Pancreas (tissue), 10 donors: ENCODE results near the gene DDIT4. TPM values are rescaled to one million over a fixed set of nuclear protein-coding genes. Genes with fewer than 3 reads are reported as not detected.

Source experiments
- ATAC-seq, 4 donors: fragments of 200-7000 bp; cut with Tn5 transposase; one replicate each; pipeline versions ENCODE4 v1.8.0 to v1.9.1; 2020; ENCODE audit warnings: mild to moderate bottlenecking in 4 of 4, moderate library complexity in 4 of 4
- DNase-seq, 6 donors: peaks; one replicate each; pipeline ENCODE4 v3.0.0-alpha.2; 2020
- FAIRE-seq: peaks from 2 replicates; lab custom pipeline; 2012; peaks lifted over from hg19 to GRCh38; lab: Jason Lieb, UNC
- H3K27ac ChIP-seq, 4 donors: fragments of 200-600 bp; sonication (generic); 1 replicate in 3 of 4; 2 replicates in 1 of 4; pipeline versions ENCODE4 v1.5.0 to v1.8.0; 2020
- H3K27me3 ChIP-seq, 4 donors: fragments of 200-600 bp; one replicate each; pipeline ENCODE4 v1.8.0; 2021
- H3K36me3 ChIP-seq, 3 donors: fragments of 200-600 bp; sonication (generic) in 1 of 3; one replicate each; pipeline versions ENCODE4 v1.5.0 to v1.8.0; 2020 to 2021
- H3K4me1 ChIP-seq, 3 donors: fragments of 200-600 bp; one replicate each; pipeline ENCODE4 v1.8.0; 2021
- H3K4me3 ChIP-seq, 4 donors: fragments of 200-600 bp; sonication (generic) in 2 of 4; one replicate each; pipeline versions ENCODE4 v1.5.0 to v1.8.0; 2020 to 2021
- H3K9me3 ChIP-seq, 4 donors: fragments of 200-600 bp; one replicate each; pipeline ENCODE4 v1.8.0; 2021
- WGBS, 2 donors: extraction: QIAGEN DNeasy Blood & Tissue Kit; methylation state at CpG; one replicate each; pipeline ENCODE4 v1.1.7; 2013; 5-methylcytosine and 5-hydroxymethylcytosine counted together
- intact Hi-C, 3 donors: fragments of 100-400 bp; cut with DNase I; formaldehyde crosslinking; loops; one replicate each; pipeline versions ENCODE4 v1.11.1 to v1.14.2; 2022
- polyA plus RNA-seq, 2 donors: library from polyadenylated mRNA; stranded (reverse); fragments of 200-250 nt; gene quantifications; one replicate each; pipeline ENCODE4 v1.2.3, GENCODE V29; 2013
- total RNA-seq, 6 donors: library from RNA; stranded (reverse); fragmentation: NEBNext Ultra II Directional in 4 of 6; extraction: Animal tissue kit (Norgen Biotek cat#: 25700) in 4 of 6; gene quantifications; one replicate each; pipeline versions ENCODE4 v1.2.1 to v1.2.4, GENCODE V29; 2021 to 2023
- TF ChIP-seq, protein P1 (sequence below), 4 donors: fragments of 200-600 bp; sonication (generic) in 3 of 4; IDR thresholded peaks; one replicate each; pipeline versions ENCODE4 v1.5.0 to v1.8.0; 2021; ENCODE audit warnings: antibody characterized with exemption in 4 of 4
- donor health status: healthy with polysubstance abuse.
- donor health status: DM: no; HTN: no; CAD: no; lungs with moderate emphysema.
- donor health status: DM: no; HTN: no; CAD: no.
- donor health status: control.
- donor health status: control.
- donor health status: Bipolar disorder and iron deficiency.
- donor health status: DM: yes; HTN: yes; CAD: no.
- donor health status: DM: no; HTN: no; CAD: no.
- donor health status: DM: no; HTN: no; CAD: no.
- donor health status: DM: yes; HTN: yes; CAD: no.

DDIT4 gene
- total and polyA plus RNA-seq, 8 donors = 61.6 to 1,144 (median 215) TPM

DNA sequence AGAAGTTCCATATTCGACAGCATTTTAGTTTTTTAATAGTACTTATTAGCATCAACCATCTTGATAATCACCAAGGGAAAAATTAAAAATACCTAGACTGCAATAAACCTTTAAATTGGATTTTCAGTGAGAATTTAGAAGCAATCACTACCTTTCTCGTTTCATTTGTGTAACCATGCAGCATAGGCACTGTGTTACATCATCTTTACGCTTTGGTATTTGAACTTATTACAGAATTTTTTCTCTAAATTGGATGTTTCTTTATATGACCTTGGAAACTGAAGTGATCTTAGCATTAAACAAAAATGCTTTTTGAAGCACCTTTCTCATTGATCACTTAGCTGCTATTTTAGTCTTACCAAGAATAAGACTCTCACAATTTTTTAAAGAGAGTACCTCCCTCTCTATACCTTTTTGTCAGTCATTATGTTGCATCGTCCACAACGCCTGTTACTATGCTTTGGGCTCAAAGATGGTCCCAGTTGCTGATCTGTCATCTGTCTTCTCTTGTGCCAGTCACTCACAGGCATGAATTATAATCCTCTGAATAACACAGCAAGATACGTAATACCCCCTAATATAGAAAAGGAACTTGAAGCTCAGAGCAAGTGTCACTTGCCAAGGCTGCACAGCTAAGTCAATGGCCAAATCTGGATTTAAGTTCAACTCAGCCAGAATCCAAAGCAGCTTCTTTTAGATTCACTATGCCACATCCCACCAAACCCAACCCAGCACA lies 38.0 kb upstream of the DDIT4 start:
- no peak overlapping the region for H3K4me3 ChIP-seq
- peaks cover 23 to 44% (median 27%) of the 10 kb centered on the region in 3 donors for H3K4me1 ChIP-seq
- no peaks in the 10 kb centered on the region for H3K9me3 ChIP-seq
- FAIRE-seq (no peak), DNase-seq (no peak), ATAC-seq (no peak)
- H3K27ac ChIP-seq = peak overlapping the region in 2 of 4 donors; percentile 11 to 85
- peaks cover 6 to 37% (median 16%) of the 10 kb centered on the region in 3 donors for H3K36me3 ChIP-seq
- intact Hi-C loops = loop anchor here in 1 of 3 donors (10.0 kb wide), 1 partner anchor 99 kb away; no protein-coding TSS in a partner anchor
- 90 to 93% methylated on average over 6 of the region's 6 CpGs for WGBS, 2 donors
- TF ChIP-seq, protein P1, sequence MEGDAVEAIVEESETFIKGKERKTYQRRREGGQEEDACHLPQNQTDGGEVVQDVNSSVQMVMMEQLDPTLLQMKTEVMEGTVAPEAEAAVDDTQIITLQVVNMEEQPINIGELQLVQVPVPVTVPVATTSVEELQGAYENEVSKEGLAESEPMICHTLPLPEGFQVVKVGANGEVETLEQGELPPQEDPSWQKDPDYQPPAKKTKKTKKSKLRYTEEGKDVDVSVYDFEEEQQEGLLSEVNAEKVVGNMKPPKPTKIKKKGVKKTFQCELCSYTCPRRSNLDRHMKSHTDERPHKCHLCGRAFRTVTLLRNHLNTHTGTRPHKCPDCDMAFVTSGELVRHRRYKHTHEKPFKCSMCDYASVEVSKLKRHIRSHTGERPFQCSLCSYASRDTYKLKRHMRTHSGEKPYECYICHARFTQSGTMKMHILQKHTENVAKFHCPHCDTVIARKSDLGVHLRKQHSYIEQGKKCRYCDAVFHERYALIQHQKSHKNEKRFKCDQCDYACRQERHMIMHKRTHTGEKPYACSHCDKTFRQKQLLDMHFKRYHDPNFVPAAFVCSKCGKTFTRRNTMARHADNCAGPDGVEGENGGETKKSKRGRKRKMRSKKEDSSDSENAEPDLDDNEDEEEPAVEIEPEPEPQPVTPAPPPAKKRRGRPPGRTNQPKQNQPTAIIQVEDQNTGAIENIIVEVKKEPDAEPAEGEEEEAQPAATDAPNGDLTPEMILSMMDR (IDR thresholded peaks at IDR 0.05) = no peak
- H3K27me3 ChIP-seq = no peaks in the 10 kb centered on the region

DNA sequence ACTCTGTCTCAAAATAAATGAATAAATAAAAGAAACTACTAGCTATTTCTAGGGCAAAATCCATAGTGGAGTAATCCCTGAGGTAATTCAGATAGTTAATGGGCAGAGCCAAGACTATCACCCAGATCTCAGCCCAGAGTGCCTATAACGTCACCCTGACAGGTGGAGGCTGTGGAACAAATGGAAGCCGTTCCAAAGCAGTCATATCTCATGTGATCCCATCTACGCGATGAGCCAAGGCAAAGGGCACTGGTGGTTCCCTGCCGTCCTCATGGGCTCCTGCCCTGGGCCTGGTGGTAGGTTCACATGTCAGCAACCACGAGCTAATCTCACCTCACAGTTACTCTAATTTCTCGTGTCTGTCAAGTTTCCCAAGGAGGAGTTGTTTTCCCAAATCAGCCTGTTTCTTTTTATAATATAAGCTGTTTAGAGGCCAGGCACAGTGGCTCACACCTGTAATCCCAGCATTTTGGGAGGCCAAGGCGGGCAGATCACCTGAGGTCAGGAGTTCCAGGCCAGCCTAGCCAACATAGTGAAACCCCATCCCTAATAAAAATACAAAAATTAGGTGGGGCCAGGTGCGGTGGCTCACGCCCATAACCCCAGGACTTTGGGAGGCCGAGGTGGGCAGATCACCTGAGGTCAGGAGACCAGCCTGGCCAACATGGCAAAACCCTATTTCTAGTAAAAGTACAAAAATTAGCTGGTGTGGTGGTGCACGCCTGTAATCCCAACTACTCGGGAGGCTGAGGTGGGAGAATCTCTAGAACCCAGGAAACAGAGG lies 35.1 kb upstream of the DDIT4 start:
- ATAC-seq (peak; percentile 50 to 83 (median 74)), FAIRE-seq (no peak)
- no peaks in the 10 kb centered on the region for H3K9me3 ChIP-seq

DNA sequence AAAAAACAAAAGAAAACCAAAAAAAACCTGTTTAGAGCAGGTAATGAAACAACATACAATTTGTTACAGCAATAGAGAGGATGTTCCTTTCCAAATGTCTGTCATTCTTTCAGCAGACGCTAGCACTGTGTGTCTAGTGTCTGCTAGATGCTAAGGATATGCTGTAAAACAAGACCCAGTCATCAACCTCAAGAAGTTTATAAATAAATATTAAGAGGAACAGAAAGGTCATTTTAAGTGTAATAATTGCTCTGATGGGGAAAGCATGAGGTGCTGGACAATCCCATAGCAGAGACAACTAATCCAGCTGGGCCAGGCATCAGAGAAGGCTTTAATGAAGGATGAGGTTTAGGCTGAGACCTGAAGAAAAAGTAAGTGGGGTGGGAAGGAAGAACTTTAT lies 34.3 kb upstream of the DDIT4 start:
- H3K4me1 ChIP-seq = peaks cover 4 to 28% (median 14%) of the 10 kb centered on the region in 3 donors
- no peak for ATAC-seq
- H3K27ac ChIP-seq = no peak overlapping the region
- no peak for FAIRE-seq
- H3K27me3 ChIP-seq = no peaks in the 10 kb centered on the region
- no peak overlapping the region for H3K4me3 ChIP-seq
- no peak for DNase-seq
- 37 to 97% methylated on average over 1 of the region's 1 CpG for WGBS, 2 donors
- TF ChIP-seq, protein P1 (IDR thresholded peaks at IDR 0.05) = no peak
- H3K36me3 ChIP-seq = peaks cover 0 to 11% (median 7%) of the 10 kb centered on the region in 3 donors
- intact Hi-C loops = loop anchor here in 1 of 3 donors (10.0 kb wide), 1 partner anchor 95 kb away; no protein-coding TSS in a partner anchor
- H3K9me3 ChIP-seq = no peaks in the 10 kb centered on the region

More for the DNA sequence above, 35.1 kb upstream of the DDIT4 start:
- Histone ChIP-seq H3K4me1 (peaks cover 6 to 30% (median 13%) of the 10 kb centered on the region in 3 donors), H3K4me3 (no peak overlapping the region), H3K36me3 (peaks cover 0 to 20% (median 14%) of the 10 kb centered on the region in 3 donors), H3K27ac (peak overlapping the region; percentile 35 to 74 (median 54)), H3K27me3 (no peaks in the 10 kb centered on the region)
- peak; percentile 47 to 87 (median 84) for DNase-seq
- TF ChIP-seq, protein P1 (IDR thresholded peaks at IDR 0.05) = no peak
- WGBS, 2 donors = 64 to 70% methylated on average over 13 of the region's 13 CpGs
- intact Hi-C loops = loop anchor here in 1 of 3 donors (10.0 kb wide), 1 partner anchor 96 kb away; no protein-coding TSS in a partner anchor

DNA sequence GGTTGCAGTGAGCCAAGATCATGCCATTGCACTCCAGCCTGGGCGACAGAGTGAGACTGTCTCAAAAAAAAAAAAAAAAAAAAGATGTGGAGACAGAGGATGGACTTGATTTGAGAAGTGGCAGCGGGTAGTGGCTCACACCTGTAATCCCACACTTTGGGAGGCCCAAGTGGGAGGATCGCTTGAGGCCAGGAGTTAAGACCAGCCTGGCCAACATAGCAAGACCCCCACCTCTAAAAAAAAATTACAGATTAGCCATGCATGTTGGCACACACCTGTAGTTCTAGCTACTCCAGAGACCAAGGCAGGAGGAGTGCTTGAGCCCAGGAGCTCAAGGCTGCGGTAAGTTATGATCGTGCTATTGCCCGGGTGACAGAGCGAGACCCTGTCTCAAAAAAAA lies 33.4 kb upstream of the DDIT4 start:
- intact Hi-C loops = no loop called here
- no peak for FAIRE-seq
- TF ChIP-seq, protein P1 (IDR thresholded peaks at IDR 0.05) = no peak

More for the DNA sequence above, 33.4 kb upstream of the DDIT4 start:
- 89 to 98% methylated on average over 6 to 7 of the region's 7 CpGs for whole genome bisulfite sequencing, 2 donors
- DNase-seq = peak in 2 of 6 donors; percentile 2 to 18
- Histone ChIP-seq H3K4me3 (no peak overlapping the region), H3K27me3 (no peaks in the 10 kb centered on the region), H3K36me3 (peaks cover 0 to 7% (median 5%) of the 10 kb centered on the region in 3 donors), H3K27ac (no peak overlapping the region), H3K4me1 (peaks cover 14 to 30% (median 24%) of the 10 kb centered on the region in 3 donors), H3K9me3 (no peaks in the 10 kb centered on the region)
- ATAC-seq = no peak
